OCI-M1 (cell line): ENCODE measurements around the gene EFNA1.

ENCODE experiments used
- DNase-seq: peaks from one replicate; lab custom pipeline; 2025; lab: John Stamatoyannopoulos, UW

EFNA1 gene

GRCh38 chr1:155127105-155127966, at the start of gene EFNA1:
TSS of gene EFNA1 (plus strand) at chr1:155127876. CDS start at chr1:155127978, 102 bp downstream.
- peak; percentile 62 for DNase-seq

DNA sequence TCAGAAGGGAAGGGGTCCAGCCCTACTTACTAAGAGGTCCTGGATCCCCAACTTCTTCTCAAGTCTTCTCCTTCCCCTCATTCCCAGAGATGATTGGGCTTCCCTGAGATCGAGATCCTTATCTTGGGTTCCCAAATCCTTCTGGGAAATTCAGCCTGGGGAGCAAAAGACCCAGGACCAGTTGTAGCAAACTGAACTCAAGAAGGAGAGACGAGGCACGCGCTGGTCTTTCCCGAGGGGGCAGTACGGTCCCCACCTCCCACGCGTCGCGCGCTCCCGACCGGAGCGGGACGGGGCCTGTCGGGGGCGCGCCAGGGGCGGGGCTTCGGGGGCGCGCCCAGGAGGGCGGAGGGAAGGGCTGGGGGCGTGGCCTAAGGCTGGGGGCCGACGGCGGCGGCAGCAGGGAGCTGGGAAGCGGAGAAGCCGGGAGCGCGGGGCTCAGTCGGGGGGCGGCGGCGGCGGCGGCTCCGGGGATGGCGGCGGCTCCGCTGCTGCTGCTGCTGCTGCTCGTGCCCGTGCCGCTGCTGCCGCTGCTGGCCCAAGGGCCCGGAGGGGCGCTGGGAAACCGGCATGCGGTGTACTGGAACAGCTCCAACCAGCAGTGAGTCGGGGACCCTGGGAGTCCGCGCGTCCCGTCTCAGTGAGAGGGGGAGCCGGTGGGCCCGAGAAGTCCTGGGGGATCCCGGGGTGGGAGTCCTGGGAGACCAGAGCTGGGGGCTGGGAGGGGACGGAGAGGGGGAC, 49.0 kb upstream of the EFNA1 start, which contains the start of gene EFNA3:
TSS of gene EFNA3 (plus strand) at position 369 of the 741 bp plus-strand sequence. CDS start at position 474, 105 bp downstream.
- peak; percentile 74 for DNase-seq

DNA sequence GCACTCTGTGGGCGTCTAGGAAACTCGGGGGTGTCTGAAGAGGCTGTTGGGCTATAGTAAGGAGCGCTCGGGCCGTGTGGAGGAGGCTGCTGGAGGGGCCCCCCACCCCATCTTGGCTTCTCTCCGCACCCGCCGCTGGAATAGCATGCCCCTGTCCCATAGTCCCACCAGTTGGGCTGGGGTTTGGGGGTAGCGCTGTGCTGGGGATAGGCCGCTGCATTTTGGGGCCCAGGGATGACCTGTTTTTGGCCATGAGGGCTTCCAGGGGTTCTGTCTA, 48.5 kb upstream of the EFNA1 start:
- no peak for DNase-seq

DNA sequence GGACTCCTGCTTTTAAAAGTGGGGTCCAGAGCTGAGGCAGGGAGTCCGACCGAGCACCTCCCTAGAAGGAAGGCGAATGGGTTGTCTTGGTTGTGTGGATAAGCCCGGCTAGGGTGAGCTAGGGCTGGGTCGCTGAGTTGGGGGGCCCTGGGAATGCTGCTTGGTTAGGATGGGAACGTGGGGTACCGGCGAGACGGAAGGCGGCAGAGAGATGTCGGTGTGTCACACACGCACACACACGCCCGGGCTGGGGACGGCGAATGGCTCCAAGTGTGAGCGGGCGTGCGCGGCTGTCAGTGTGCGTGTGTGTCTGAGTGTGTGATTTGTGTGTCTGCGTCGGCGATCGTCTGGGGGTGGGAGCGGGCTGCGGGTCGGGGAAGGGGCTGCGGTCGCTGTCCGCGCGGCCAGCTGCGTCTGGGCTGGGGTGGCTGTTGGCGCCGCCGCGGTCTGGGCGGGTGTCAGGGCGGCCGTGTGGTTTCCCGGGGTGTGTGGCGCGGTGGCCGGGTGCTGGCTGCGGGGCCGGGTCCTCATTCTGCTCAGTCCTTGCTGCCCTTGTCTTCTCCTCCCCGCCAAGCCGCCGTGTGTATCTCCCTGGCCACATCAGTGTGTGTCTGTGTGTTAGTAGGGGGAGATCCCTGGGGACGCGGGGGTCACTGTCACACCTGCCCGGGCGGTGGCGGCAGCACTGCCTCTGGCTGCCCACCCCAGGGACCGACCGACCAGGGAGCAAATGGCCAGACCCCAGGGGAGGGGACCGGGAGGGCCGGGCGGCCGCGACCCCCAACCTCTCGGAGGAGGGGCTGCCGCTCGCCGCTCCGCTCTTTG, 48.0 kb upstream of the EFNA1 start:
- no peak for DNase-seq

- DNase-seq, result peak; percentile 43
Observed at GRCh38 chr1:155080312-155081228, 47.1 kb upstream of the EFNA1 start.

GRCh38 chr1:155081472-155082300, 46.0 kb upstream of the EFNA1 start:
- DNase-seq, result no peak

DNA sequence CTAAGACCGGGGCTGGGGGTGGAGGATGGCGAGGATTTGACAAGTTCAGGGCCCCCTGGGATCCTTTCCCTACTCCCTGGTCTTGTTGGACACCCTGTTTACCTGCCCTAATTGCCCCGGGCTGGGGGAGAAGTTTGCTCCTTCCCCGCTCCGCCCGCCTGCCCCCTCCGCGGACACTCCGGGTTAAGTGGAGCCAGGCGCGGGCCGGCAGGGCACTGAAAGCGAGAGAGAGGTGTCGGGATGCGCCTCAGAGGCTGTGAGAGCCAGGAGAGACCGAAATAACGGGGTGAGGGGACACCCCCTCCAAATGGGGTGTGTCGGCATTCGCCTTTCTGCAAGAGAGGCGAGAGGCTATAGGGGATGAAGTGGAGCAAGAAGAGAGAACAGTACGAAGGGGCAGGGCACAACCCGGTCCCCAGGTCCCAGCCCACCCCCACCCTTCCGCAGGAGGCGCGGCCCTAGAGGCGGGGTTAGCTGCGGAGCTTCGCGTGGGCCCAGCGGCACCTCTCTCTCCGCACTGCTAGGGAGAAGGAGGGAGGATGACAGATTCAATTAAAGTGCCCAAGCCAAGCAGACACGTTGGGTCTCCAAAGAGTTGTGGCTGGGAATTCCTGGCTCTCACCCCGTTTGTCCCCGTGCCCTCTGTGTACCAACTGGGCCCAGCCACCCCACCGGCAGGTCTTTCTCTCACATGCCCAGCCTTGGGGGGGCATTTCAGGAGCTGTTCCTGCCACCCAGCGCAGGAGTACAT, 45.2 kb upstream of the EFNA1 start:
- no peak for DNase-seq

DNA sequence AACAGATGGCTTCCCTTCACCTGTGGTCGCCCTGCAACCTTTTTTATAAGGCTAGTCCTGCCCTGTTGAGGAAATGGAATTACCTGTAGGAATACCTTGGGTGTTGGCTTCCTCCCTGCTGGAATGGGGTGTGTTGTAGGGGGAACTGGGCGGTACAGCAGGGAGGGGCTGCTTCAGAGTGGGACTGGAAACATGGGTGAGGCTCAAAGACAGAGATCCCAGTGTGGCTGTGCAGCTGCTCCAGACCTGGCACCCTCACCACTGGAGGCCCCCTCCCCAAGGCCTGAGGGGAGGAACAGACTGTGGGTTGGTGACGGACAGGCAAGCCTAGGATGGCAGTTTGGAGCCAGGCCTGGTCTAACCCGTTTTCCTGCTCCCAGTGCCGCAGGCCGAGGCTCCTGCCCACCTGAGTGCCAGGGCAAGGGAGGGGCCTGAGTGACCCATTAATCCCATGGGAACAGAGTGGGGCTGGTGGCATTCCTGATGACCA, 44.6 kb upstream of the EFNA1 start:
- no peak for DNase-seq

- peak; percentile 71 for DNase-seq
Observed at GRCh38 chr1:155083865-155084721, 43.6 kb upstream of the EFNA1 start.

DNA sequence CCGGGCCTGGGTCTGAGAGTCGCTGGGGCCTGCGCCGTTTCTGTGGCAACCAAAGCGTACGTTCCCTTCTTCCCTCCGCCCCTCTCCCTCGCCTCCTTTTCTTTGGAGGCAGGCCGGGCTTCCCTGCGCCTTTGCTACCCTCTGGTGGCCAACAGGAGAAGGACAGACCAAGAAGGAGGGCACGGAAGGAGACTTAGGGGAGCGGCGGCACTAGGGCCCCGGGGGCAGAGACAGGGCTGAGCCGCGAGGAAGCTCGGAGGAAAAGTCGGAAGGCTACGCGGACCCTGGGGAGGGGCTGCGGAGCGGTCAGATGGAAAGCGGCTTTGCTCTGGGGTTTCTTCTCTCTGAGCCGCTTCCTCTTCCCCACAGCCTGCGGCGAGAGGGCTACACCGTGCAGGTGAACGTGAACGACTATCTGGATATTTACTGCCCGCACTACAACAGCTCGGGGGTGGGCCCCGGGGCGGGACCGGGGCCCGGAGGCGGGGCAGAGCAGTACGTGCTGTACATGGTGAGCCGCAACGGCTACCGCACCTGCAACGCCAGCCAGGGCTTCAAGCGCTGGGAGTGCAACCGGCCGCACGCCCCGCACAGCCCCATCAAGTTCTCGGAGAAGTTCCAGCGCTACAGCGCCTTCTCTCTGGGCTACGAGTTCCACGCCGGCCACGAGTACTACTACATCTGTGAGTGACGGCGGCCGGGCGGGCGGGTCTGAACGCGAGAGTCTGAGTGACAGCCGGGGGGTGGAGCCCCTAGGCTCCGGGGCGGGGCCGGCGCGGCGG, 42.8 kb upstream of the EFNA1 start:
- peak; percentile 97 for DNase-seq

DNA sequence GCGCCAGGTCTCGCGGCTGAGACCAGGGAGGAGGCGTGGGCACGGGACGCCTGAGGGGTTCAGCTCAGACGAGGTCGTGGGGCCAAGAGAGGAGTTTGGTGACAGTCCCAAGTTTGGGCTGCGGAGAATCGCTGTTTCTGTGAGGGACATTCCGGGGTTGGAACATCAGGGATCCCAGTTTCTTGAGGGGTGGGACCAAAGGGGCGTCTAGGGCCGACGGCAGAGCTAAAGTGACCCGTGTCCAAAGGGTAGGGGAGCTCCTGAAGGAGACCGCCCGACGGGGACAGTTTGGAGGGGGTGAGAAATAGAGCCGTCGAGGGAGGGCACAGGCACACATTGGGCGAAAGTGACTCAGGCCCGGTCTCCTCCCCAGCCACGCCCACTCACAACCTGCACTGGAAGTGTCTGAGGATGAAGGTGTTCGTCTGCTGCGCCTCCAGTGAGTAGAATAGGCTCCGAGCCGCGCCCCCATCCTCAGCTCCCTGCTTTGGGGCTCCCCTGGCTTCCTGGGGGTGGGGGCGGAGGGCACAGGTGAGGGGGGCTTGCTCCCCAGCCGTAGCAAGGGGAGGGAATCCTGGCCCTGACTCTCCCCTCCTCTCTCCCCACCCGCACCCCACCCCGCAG, 42.1 kb upstream of the EFNA1 start:
- peak; percentile 76 for DNase-seq

- peak; percentile 84 for DNase-seq
Observed at GRCh38 chr1:155086128-155086741, 41.4 kb upstream of the EFNA1 start.

DNA sequence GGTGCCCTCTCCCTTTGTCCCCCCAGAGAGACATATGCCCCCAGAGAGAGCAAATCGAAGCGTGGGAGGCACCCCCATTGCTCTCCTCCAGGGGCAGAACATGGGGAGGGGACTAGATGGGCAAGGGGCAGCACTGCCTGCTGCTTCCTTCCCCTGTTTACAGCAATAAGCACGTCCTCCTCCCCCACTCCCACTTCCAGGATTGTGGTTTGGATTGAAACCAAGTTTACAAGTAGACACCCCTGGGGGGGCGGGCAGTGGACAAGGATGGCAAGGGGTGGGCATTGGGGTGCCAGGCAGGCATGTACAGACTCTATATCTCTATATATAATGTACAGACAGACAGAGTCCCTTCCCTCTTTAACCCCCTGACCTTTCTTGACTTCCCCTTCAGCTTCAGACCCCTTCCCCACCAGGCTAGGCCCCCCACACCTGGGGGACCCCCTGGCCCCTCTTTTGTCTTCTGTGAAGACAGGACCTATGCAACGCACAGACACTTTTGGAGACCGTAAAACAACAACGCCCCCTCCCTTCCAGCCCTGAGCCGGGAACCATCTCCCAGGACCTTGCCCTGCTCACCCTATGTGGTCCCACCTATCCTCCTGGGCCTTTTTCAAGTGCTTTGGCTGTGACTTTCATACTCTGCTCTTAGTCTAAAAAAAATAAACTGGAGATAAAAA, 40.7 kb upstream of the EFNA1 start:
- no peak for DNase-seq

- DNase-seq, result peak; percentile 88
Observed at GRCh38 chr1:155091071-155092051, 36.3 kb upstream of the EFNA1 start.

- no peak for DNase-seq
Observed at GRCh38 chr1:155092131-155092530, 35.5 kb upstream of the EFNA1 start.
